GM19467 (cell line): ENCODE measurements around the gene TCF4.

Experiments
- ATAC-seq: cut with Tn5 transposase; IDR thresholded peaks from one replicate; pipeline ENCODE4 v1.9.1; 2021; ENCODE audit warnings: mild to moderate bottlenecking, moderate library complexity; ENCODE audit not compliant: unreplicated experiment

Gene TCF4

DNA sequence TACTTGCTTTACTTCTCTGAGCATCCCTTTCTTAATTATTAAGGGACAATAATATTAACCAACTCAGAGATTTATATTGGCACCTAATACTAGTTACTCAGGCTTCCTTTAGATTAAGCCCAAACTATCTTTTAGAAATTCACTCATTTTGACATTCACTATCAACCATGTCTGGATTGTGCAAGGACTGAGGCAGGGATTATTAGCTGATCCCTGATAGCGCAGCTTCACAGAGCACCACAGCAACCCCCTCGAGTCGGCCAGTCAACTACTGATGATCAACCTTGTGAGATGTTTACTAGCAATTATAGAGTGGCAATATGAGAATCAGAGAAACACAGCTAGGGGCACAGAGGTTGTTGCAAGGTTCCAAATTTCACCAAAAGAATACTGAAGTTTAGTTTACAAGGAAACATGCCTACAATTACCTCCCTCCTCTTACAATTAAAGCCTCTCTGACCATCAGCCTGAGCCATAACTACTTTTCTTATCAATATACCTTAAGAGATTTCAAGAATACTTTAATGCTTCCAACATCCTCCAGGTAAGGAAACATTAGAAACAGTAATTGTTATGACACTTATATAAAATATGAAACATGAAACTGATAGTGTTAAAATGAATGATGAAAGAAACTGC, 191.6 kb downstream of the TCF4 start:
- no peak for ATAC-seq

DNA sequence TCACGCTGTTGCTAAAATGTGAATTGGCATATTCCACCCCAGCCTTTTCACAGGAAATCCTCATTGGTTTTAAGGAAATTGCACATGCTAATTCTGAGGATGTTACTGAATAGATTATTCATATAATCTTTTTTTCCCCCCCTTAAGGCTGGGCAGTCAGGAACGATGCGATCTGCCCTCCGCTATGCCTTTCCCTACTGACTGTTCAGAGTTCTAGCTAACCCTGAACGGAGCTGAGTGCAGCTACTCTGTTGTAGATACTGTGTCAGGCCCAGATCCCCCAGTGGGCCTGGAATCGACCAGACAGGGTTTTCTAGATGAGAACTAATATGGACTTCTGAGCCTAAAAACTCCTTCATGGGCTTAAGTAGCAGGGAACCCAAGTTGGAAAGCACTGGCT, 192.2 kb downstream of the TCF4 start:
- no peak for ATAC-seq

DNA sequence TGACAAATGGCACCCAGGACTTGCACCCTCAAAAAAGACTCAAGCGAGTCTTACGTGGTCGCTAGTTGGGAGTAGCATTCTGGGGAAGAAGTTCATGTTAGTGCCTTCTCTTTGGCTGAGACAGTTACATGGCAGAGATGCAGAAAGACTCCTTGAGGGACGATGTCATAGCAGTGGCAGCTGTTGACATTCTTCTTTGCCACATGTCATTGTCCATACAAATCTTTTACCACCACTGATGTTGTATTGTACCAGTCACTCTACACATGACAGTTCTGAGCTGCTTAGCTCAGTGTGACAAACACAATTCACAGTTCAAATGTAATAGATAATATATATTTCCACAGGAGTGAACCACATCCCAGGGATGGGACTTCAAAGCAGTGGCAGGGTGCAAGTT, 197.1 kb downstream of the TCF4 start:
- no peak for ATAC-seq

DNA sequence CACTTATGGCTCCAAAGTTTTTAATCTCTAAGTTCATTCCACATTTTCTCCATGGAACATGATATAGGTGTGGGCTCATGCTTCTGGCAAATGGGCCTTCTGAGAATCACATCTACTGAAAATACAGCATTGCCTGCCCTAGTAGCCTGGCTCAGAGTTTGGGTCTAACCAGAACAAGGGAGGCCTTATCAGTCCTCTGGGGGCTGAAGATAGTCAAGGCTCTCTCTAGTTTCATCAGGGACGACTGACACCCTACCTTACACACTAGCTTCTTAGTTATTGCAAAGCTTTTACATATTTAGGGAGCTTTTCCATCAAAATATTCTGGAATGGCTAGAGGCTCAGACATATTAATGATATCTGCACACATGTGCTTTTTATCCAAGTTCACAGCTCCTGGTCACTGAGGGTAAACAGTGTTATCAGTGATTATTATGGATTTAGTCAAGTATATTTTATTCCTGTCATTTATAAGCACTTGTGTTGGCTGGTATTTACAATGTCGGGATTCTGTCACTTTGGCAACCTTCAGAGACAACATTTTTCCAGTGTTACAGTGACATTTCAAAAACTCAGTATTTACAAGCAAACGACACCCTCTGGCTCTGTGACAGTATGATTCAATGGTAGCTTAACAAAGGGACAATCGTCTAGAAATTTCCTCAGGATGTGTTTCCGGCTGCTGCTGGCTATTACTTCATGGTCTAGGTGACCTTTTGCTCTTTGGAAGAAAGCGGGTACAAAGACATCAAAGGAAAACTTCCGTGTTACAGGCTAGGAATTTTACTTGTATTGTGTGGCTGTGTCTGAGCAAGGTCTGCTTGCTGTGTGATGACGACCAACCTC, 200.6 kb downstream of the TCF4 start:
- ATAC-seq: no peak

DNA sequence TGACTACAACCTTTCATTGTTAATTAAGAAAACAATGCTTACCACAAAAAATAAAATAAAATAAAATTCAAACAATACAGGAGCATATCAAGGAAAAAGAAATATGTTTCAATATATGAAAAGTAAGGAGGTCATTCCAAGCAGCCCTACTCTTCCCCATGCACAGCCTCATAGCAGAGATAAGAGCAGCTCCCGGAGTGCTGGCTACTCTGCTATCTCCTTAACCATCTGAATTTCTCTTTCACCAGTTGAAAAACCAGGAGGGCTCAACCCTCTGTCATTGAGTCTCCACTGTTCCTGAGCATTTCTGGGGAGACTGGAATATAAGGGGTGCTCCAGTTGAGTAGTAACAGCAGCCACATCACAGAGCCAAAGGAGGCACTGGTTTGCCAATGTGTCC, 201.4 kb downstream of the TCF4 start:
- ATAC-seq: no peak

DNA sequence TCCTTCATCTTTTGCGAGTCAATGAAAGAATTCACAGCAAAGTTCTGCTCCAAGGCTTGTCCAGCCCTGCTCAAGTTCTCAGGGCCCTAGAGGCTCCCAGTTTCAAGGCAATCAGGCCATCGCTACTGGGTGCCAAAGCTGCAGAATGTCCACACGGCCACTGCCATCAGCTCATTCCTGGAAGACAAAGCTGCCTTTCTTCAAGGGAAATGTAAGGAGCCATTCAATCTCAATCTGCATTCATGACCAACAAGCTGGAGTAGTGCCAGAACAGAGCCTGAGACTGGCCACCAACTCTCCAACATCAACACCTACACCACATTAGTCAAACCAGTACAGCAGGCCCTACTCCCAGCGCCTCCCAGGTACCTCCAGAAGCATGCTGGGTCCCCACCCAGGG, 202.2 kb downstream of the TCF4 start:
- ATAC-seq: no peak

DNA sequence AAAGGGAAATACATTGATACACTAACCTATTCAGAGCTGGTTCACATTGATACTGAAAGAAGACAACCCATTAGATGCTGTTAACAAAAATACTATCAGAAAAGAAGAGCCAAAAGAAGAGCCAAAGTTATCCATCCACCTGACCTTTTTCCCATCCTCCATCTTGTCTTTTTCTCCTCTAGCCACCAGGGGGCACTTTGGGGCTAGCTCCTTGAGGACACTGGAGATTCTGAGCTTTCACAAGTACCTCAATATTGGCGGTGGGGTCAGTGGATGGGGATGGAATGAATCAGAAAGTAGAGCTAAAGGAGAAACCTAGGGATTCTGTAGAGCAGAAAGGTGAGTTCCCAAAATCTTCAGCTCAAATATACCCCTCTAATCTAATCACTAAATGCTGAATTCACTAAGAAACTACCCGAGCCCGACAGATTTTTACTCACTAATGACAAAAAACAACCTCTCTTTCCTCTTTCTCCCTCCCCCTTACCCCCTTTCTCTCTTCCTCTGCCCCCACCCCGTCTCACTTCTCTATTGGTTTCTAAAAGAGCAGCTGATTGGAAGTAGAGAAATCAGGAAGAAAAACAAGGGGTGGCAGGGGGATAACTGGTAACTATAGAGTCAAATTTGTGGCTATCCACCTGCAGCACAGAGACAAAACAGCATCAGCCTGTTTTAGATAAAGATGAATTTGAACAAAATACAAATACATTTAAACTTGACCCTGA, 203.3 kb downstream of the TCF4 start:
- no peak for ATAC-seq

DNA sequence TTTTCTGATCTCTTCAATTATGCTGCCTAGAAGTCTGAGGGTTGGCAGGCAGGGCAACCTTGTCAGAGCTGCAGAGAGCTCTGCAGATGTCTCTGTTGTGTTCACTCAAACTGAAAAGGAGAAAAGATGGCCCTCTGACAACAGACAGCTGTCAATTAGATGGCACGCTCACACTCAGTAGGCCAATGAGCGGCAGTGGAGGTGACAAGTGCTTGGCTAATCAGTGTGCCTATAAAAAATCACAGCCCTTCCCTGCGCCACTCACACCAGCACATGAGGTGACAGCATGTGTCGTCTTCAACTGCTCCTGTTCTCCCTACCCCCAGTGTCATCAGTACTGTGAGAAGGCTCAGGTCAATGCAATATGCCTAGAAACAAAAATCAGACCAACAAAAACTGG, 203.9 kb downstream of the TCF4 start:
- no peak for ATAC-seq

DNA sequence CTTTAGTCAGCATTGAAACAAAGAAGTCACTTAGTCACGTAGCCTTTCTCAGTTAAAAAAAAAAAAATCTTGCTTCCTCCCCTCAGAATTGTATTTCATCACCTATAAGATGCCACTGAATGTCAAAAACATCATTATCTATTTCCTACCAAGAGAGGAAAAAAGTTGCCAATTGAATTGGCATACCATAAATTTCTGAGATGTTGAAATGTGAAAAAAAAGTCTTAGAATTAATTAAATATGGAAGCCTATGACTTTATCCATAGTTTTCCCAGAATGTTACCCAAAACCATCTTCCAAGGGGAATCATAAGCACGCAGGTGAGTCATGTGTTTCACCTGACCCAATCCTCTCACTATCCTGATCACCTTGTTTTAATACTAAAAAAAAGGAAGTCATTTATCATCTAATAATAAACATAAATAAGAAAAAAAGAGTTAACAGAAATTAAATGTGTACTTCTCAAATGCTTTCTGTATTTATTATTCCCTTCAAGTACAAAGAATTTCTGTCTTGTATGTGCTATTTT, 205.7 kb downstream of the TCF4 start:
- ATAC-seq: no peak

DNA sequence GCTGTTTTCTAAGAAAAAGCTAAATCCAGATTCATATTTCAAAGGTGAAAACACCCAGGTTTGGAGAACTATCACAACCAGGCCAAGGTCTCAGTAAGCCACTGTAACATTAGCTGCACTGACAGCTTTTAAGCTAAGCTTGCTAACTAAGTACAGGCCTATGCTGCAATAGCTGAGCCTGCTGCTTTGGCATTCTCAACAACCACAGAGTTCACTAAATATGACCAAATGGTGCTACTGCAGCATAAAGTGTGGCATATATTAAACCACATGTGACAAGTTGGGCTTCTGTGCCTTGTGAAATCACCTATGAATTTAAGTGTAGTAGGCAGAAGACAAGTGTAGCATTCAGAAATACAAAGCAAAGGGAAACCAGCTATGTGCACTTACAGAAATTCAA, 206.7 kb downstream of the TCF4 start:
- ATAC-seq: no peak

DNA sequence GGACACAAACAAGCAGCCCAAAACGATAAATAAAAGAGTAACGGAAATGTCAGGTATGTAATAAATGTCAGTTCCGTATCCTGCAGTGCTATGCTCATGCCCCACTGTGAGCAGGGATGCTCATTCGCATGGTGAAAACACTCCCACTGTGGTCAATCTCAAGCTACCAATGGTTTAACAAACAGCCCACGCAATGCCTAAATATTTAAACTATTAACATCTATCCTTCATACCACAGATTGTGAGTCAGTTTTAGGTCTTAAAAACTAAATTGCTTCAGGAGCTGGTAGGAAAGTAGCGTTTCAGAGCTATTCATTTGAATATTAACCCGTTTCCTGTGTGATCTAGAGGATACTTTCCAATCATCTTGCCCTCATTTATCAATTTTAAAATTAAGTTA, 207.4 kb downstream of the TCF4 start:
- ATAC-seq: no peak

DNA sequence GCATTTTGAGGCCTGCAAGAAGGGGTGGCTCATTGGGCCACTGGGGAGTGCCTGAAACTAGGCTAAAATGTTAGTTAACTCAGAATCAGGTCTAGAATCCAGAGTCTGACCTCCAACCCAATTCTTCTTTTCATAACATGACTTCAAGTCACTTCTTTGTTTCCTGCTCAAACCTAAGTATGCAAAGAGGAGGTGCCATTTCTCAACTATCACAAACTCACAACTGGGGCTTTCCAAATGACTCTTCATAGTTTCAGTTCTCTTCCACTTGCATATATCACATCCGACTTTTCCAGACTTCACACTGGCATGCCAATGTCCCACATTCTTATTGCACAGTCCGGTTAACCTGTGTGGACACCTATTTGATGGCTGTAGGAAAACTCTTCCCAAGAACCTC, 211.6 kb downstream of the TCF4 start:
- peak; percentile 78 for ATAC-seq

DNA sequence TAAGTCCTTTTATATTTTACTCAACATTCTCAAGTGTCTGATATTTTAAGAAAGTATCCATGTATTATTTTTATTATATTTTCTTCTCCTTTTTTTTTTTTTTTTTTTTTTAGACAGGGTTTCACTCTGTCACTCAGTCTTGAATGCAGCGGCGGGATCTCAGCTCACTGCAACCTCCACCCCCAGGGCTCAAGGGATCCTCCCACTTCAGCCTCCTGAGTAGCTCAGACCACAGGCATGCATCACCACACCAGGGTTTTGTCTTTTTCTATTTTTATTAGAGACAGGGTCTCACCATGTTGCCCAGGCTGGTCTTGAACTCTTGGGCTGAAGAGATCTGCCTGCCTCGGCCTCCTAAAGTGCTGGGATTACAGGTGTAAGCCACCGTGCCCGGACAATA, 212.1 kb downstream of the TCF4 start:
- no peak for ATAC-seq

DNA sequence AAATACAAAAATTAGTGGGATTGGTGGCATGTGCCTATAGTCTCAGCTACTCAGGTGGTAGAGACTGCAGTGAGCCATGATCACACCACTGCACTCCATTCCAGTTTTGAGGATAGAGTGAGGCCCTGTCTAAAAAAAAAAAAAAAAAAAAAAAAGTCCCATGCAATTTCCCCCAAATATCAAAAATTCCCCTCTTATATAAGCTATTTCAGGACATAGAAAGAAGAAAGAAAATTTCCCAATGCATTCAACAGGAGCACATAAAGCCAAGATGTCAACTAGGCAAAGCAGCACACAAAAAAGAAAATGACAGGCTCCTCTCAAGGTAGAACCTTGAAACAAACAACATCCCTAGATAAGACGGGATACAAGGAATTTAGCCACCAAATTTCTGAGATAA, 213.3 kb downstream of the TCF4 start:
- ATAC-seq: no peak

DNA sequence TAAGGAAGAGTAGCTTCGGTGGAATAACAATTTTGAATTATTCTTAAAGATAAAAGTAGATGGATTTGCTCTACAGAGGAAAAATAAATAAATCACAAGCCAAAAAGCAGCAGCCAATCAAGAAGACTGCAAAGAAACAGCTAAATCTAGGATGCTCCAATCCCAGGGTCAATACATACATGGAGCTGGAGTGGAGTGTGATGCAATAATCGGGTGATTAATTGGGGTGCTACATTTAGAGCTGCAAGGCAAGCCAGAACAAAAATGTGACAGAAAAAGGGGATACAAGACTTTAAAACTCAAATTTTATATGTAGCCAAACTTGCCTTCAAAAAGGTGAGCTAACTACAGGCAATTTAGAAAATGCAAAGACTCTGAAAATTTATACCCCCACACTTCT, 215.8 kb downstream of the TCF4 start:
- ATAC-seq: no peak

DNA sequence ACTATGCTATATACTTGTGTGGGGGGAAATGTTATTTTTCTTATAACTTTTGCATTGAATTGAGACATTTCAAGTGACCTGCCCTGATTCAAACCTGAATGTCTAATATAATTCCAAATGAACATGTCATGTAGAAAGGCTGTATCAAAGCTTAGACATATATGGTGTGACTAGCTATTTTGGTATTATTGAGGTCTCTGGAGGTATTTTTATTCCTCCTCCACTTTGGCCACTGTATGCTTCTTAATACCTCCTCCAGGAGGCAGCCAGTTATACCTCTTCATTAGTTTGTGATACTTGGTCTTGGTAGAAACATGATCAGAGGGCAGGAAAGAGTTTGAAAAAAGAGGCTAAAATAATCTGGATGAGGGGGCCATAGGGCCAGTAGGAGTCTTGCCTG, 217.1 kb downstream of the TCF4 start:
- ATAC-seq: no peak

DNA sequence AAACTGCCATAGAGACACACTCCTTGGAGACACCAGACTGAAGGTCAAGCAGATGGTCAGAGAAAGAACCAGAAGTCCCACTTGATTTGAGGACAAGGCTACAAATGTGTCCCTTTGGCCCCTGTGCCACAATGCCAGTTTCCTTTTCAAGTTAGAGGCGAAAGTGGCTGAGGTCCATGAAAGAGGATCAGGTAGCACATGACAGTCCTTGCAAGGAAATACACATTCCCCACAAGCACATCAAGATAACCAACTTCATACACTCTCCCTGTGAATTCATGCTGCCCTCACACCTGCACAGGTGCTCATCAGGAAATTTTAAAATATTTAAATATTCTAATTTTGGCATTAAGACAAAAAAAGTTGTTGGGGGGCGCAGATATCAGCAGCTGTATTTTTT, 218.6 kb downstream of the TCF4 start:
- no peak for ATAC-seq

DNA sequence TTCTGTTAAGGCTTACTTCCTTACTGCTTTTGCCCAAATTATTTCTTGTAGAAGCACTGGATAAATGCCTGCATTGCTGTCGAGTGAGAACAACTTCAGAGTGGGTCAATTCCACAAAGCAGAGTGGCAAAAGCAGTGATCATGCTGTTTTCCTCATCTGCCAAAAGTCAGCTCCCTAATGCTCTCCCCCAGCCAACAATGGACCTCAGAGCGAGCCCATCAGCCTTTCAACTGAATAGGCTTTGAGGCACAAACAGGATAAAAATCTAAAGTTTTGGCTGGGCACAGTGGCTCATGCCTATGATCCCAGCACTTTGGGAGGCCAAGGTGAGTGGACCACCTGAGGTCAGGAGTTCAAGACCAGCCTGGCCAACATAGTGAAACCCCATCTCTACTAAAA, 222.7 kb downstream of the TCF4 start:
- ATAC-seq: no peak

DNA sequence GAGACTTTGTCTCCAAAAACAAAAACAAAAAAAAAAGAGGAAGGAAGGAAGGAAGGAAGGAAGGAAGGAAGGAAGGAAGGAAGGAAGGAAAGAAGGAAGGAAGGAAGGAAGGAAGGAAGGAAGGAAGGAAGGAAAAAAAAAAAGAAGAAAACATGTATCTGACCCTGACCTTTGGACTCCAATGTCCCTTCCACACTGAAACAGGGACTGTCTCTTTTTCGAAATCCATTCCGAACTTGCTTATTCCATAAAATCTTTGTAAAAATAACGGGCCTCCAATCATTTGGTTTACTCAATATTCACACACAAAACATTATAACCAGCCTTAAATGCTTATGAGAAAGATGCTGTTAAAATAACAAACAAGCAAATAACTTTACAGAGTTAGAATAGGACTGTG, 225.7 kb downstream of the TCF4 start:
- ATAC-seq: no peak

DNA sequence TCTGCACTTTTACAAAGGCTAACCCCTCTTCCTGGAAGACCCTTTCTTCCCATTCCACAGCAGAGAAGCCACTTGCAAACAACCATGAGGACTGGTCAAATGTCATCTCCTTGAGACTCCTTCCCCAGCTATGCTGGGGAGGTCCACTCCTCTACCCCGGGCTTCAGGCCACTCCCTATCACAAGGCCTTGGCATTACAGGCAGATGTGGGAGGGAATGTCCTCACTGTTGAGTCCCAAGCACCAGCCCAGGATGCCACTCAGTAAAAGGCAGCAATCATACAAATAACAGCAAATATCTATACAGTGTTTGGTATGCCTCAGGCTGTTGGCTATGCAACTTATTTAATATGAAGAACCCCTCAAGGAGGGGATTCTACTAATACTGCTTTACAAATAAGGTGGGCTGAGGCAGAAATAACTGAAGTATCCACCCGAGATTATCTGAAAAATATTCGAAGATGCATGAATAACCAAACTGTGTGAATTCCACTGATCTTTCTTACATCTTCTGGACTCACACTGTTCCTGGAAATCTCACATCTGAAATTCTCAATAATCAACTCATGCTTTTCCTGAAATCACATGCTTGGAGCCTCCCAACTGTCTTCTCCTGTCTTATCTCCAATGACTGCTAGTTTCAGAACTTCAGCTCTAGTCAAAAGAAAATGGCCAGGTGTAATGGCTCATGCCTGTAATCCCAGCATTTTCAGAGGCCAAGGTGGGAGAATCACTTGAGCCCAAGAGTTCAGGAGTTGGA, 226.3 kb downstream of the TCF4 start:
- ATAC-seq: no peak

DNA sequence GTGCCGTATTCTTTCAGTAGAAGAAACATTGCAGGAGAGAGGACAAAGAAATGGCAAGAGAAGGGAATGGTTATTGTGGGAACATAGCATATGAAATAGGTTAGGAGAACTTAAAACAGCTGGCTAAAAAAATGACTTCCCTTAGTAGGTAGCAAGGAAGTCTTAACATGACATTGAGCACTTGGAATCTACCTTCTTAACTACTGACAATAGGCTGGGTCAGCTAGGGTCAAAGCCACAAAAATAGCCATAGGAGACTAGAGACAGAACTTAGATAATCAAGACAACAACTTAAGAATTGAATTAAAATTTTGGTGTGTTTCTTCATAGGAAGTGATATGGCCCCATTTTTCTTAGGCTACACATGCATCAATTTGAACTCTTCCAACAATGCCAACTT, 227.9 kb downstream of the TCF4 start:
- no peak for ATAC-seq
